IMR-90 (cell line): Measurements from ENCODE around the gene AQP12B. TPM values are rescaled to one million over a fixed set of nuclear protein-coding genes. Genes with fewer than 3 reads are reported as not detected.

Source experiments
- CEBPB ChIP-seq: IDR thresholded peaks from 2 replicates; pipeline ENCODE4 v1.6.1; 2012; ENCODE audit warnings: low read depth, low read length, improper control_type of control experiment
- POLR2A ChIP-seq: IDR thresholded peaks from 2 replicates; pipeline ENCODE4 v1.6.1; 2012; ENCODE audit warnings: mild to moderate bottlenecking, low read depth, low read length
- RCOR1 ChIP-seq: IDR thresholded peaks from 2 replicates; pipeline ENCODE4 v1.6.1; 2012; ENCODE audit warnings: mild to moderate bottlenecking, low read length, improper control_type of control experiment; ENCODE audit not compliant: insufficient replicate concordance
- RFX5 ChIP-seq: IDR thresholded peaks from 2 replicates; pipeline ENCODE4 v1.8.0; 2012; ENCODE audit warnings: low read depth, mild to moderate bottlenecking, low read length, moderate library complexity
- SMC3 ChIP-seq: fragments of 150-350 bp; IDR thresholded peaks from 2 replicates; pipeline ENCODE4 v1.6.1; 2016; ENCODE audit warnings: low read depth, mild to moderate bottlenecking, antibody characterized with exemption, low read length, moderate library complexity
- polyA plus RNA-seq, 3 experiments: library from polyadenylated mRNA; depleted of rRNA; stranded (reverse); fragments of >200 nt; gene quantifications; 2 replicates each; pipeline ENCODE4 v1.2.3, GENCODE V29; 2012; ENCODE audit warnings: low replicate concordance in 1 of 3
- total RNA-seq: library from RNA; depleted of rRNA; stranded (reverse); fragments of >200 nt; gene quantifications from 2 replicates; pipeline ENCODE4 v1.2.3, GENCODE V29; 2012
- TF ChIP-seq, protein P1 (sequence below): fragments of 150-350 bp; IDR thresholded peaks from 2 replicates; pipeline ENCODE4 v1.6.1; 2017; ENCODE audit warnings: mild to moderate bottlenecking, antibody characterized with exemption, low read length, low read depth

AQP12B gene
- total and polyA plus RNA-seq, 2 of the 4 experiments (the other 2 are of a cell fraction): not detected

DNA sequence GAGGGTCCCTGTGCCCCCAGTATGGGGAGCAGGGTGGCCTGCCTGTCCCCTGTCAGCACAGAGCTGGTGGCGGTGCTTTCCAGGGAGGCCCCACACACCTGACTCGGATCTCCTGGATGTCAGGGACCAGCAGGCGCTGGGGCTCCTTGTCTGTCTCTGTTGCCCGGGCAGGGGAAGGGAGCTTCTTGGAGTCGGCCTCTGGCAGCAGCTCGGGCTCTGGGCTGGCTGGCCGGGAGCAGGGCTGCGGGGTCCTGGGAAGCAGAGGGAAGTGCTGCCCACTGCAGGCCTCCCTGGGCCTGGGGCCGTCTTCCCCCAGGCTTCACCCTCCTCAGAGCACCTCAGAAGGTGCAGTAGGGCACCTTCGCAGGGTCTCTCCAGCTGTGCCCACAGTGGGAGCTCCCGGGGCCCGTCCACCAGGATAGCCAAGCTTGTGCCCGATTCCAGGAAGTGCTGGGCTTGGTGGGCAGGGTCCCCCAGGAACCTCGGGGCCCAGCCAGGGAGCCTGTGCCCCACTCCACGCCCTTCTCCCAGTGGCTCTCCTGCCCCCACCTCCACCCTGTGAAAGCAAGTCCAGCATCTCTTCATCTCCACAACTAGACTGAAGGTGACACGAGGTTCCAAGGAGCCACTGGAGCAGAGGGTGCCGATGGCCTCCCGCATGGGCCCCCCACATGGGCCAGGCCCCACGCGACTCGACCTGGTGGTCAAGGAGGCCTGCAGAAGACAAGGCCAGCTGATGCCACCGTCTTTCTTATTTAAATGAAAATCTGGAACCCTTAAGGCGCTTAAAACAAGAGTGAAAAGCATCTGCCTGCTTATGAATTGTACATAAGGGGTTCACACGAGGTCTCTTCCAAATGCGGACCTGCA, 37.2 kb upstream of the AQP12B start (continued):
- TF ChIP-seq, protein P1, sequence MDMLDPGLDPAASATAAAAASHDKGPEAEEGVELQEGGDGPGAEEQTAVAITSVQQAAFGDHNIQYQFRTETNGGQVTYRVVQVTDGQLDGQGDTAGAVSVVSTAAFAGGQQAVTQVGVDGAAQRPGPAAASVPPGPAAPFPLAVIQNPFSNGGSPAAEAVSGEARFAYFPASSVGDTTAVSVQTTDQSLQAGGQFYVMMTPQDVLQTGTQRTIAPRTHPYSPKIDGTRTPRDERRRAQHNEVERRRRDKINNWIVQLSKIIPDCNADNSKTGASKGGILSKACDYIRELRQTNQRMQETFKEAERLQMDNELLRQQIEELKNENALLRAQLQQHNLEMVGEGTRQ: no peak
- TF ChIP-seq CEBPB: no peak
- no peak for TF ChIP-seq SMC3
- no peak for TF ChIP-seq RCOR1
- TF ChIP-seq RFX5: no peak
- no peak for TF ChIP-seq POLR2A
